HG03045 (cell line): ENCODE results near the gene PRXL2C.
A peak's percentile ranks its signal among the peaks of the same experiment; 100 is the strongest.
"Not testable (repeated sequence)": the region's sequence is repeated elsewhere in the genome, so short reads cannot be mapped to it uniquely, and the experiment has no call there.

ENCODE experiments used
- ATAC-seq: cut with Tn5 transposase; IDR thresholded peaks from one replicate; pipeline ENCODE4 v1.9.1; 2021; ENCODE audit warnings: mild to moderate bottlenecking, moderate library complexity; ENCODE audit not compliant: unreplicated experiment

The PRXL2C gene

GRCh38 chr9:96651626-96652025, 3.5 kb downstream of the PRXL2C start:
- ATAC-seq, result no peak

GRCh38 chr9:96649620-96650324, 5.3 kb downstream of the PRXL2C start:
- ATAC-seq, result no peak

- no peak for ATAC-seq
Measured at GRCh38 chr9:96646081-96646991, 8.8 kb downstream of the PRXL2C start.

GRCh38 chr9:96644137-96644536, 11.0 kb downstream of the PRXL2C start:
- no peak for ATAC-seq

GRCh38 chr9:96641514-96641913, 13.6 kb downstream of the PRXL2C start:
- ATAC-seq, result no peak

GRCh38 chr9:96638606-96639364, 16.3 kb downstream of the PRXL2C start:
- no peak for ATAC-seq

DNA sequence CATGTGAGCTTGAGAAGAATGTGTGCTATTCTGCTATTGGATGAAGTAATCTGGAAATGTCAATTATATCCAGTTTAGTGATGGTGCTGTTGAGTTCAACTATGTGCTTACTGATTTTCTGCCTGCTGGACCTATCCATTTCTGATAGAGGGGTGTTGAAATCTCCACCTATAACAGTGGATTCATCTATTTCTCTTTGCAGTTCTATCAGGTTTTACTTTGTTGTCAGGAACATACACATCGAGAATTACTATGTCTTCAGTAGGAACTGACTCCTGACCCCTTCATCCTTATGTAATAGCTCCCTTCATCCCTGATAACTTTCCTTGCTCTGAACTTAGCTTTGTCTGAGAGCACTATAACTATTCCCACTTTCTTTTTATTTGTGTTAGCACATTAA, 18.7 kb downstream of the PRXL2C start:
- ATAC-seq, result no peak

GRCh38 chr9:96633579-96633978, 21.5 kb downstream of the PRXL2C start:
- not testable (repeated sequence) for ATAC-seq

GRCh38 chr9:96626912-96627311, 28.2 kb downstream of the PRXL2C start:
- ATAC-seq, result no peak

DNA sequence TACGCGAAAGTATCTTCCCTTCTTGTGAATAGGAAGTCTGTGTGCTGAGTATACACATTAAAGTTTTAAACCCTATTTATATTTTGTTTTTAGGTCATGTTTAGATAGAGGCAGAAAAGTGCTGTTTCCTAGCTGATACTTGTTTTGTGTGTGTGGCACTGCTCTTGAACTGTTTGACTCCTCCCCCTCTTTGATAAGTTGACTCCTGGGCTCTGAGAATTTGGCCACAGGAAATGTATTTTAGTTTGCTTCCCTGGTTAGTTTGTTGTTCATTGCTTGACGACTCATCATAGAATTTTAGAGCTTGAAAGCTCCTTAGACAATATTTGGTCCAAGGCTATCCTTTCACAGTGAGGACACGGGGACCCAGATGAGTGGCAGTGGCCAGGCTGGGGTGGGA, 33.5 kb downstream of the PRXL2C start:
- ATAC-seq, result no peak

- ATAC-seq, result no peak
Measured at GRCh38 chr9:96620832-96621269, 34.3 kb downstream of the PRXL2C start.

DNA sequence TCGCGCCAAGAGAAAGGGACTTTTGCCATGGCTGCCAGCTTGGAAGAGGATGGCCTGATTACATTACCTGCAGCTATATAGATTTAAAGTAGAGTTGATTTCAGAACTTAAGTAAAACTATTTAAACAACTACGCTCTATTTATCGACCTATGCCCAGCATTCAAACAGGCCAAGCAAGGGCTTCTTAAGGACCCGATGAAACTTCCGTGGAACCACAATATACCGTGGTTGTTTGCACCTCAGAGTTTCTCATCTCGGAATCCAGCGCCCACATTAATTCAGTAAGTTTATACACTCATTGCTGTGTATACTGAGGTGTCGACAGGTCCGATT, 35.0 kb downstream of the PRXL2C start:
- no peak for ATAC-seq

GRCh38 chr9:96619491-96620180, 35.5 kb downstream of the PRXL2C start, which contains the start of gene CDC14B:
Gene CDC14B (minus strand): TSS chr9:96619843. CDS start chr9:96619378, 465 bp downstream.
- ATAC-seq, result peak; percentile 72

DNA sequence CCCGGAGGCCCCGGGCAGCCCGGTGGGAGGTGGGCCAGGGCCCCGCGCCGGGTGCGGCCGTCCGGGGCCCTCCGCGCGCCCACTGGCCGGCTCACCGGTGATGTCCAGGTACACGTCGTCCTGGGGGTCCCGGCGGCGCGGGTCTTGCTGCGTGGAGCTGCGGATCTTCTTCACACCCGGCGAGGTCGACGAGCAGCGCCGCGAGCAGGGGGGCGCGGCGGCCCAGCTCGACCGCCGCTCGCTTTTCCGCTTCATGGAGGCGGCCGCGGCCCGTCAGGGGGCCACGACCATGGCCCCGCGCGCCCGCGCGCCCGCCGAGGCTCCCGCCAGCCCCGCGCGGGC, 36.0 kb downstream of the PRXL2C start:
- ATAC-seq, result peak; percentile 11

GRCh38 chr9:96618209-96619123, 36.7 kb downstream of the PRXL2C start:
- ATAC-seq, result no peak

DNA sequence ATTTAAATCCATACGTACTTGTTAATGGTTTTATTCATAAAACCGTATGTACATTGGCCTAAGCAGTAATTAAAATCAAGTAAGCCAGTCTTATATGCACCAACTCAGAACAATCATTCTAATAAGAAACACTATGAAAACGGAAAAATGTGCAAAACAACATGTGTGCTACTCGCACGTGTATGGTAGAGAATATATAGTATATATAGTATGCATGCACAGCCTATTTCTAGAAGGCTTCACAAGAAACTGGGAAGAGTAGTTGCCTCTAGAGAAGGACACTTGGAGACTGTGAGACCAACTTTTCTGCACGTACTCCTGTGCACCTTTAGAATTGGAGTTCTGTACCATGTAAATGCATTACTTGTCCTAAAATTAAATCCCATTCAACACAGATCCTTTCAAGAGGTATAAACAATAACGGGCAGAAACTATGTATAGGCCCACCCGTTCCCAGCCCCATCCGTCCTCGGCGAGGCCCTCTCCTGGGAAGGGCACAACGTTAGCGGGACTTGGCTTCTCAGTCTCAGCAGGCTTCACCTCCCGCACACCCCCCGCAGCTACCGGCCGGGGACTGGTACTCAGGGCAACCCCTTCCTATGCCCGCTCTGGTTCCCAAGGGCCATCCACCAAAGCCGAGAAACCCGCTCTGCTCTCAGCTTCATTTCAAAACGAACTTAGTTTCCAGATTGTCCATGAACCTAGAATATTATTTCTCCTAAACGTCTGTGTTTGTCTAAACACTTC, 37.5 kb downstream of the PRXL2C start:
- ATAC-seq, result no peak

- ATAC-seq, result no peak
Measured at GRCh38 chr9:96616817-96617438, 38.2 kb downstream of the PRXL2C start.

GRCh38 chr9:96615411-96615810, 39.7 kb downstream of the PRXL2C start:
- no peak for ATAC-seq

GRCh38 chr9:96614664-96615063, 40.5 kb downstream of the PRXL2C start:
- not testable (repeated sequence) for ATAC-seq
